ENCODE measurements around the gene PDE8A.

PDE8A gene

DNA sequence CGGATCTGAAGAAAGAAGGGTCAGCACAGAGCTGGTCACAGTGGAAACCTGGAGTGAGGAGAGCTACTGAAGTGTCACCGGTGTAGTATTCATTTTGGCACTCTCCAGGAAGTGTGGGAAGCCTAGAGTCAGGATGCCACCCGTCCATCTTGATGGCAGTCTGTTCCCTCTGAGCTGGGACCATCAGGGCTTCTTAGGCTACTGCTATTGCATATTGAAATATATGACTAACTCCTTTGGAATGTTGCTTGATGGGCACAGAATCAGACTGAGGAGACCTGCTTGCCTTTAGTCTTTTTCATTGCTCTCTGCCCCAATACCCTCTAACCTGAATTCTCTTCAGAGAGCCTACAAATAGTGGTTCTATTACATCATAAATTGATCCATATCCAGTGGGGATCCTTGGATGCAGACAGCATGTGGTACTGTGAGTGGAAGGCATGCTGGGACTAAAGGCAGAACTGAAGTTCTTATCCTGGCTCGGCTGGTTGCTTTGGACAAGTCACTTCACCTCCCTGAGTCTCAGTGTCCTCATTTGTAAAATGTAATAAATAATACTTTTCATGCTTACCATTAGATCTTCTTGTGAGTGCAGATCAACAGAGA lies 143.5 kb downstream of the PDE8A start:
- DNase-seq (ENCODE audit: low read depth in 2 of 2): no peak

DNA sequence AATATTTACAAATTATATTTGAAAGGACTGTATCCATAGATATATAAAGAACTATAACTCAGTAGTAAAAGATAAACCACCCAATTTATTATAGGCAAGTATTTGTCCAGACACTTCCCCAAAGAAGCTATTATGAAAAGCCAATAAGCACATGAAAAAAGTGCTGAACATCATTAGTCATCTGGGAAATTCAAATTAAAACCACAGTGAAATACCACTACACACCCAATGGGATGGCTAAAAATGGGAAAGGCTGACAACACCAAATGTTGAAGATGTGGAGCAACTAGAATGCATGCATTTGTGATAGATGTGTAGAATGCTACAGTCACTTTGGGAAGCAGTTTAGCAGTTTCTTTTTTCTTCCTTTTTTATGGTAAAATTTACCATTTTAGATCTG lies 147.0 kb downstream of the PDE8A start:
- DNase-seq (ENCODE audit: low read depth in 2 of 2): no peak

DNA sequence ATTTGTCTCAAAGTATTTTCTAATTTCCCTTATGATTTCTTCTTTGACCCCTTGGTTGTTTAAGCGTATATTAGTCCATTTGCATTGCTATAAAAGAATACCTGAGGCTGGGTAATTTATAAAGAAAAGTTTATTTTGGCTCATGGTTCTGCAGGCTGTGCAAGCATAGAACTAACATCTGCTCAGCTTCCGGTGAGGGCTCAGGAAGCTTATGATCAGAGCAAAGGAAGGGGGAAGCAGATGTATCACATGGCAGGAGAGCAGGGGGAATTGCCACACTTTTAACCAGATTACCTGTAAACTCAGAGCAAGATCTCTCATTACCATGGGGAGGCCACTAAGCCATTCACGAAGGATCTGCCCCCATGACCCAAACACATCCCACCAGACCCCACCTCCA lies 148.2 kb downstream of the PDE8A start:
- DNase-seq (ENCODE audit: low read depth in 2 of 2): no peak

DNA sequence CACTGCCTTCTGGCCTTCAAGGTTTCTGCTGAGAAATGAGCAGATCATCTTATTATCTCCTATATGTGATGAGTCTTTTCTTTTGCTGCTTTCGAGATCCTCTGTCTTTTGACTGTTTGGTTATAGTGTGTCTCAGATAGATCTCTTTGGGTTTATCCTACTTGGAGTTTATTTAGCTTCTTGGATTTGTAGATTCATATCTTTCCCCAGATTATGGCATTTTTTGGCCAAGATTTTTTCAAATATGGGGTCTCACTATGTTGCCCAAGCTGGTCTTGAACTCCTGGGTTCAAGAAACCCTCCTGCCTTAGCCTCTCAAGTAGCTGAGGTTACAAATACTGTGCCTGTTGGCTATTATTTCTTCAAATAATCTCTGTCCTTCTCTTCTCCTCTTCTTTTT lies 150.3 kb downstream of the PDE8A start:
- DNase-seq (ENCODE audit: low read depth in 2 of 2): no peak

DNA sequence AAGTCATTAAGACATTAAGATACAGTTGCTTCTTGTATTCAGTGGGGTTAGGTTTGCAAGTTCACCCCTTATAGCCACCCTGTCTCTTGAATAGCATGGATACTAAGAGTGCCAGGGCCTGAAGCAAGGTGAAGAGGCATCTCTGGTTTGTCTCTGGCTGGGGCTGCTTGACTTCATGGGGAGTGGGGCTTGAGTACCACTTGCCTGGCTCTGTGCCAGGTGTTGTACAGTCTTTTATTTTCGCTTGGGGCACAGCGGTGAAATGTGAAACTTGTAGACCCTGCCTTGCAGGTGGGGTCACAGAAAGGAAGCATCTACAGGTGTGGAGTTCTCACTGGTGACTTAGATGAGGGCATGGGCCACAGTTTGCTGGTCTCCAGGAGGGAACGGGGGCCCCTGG lies 152.1 kb downstream of the PDE8A start:
- DNase-seq (ENCODE audit: low read depth in 2 of 2): no peak

DNA sequence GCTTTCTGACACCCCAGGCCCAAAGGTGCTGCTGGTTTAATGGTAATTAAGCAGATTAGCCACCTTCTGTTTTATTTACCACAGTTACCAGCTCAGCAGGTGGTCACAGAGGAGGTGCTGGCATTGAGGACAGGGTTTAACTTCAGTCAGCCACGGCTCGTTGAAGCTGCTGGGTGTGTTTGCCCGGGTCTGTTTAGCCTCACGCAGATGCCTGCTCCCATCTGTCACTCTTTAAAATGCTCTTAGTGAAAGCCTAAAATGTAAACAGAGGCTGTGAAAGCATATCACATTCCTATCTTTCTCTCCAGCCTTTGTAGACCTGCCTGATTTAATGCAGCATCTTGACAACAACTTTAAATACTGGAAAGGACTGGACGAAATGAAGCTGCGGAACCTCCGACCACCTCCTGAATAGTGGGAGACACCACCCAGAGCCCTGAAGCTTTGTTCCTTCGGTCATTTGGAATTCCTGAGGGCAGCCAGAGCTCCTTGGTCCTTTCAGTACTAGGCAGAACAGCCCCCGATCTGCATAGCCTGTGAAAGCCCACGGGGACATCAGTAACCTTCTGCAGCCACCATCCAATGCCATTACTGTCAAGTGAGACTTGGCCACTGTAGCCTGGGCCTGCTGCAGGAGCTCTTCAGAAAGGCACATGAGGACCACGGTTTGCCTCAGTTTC lies 156.0 kb downstream of the PDE8A start:
- no peak for DNase-seq (ENCODE audit: low read depth in 2 of 2)

DNA sequence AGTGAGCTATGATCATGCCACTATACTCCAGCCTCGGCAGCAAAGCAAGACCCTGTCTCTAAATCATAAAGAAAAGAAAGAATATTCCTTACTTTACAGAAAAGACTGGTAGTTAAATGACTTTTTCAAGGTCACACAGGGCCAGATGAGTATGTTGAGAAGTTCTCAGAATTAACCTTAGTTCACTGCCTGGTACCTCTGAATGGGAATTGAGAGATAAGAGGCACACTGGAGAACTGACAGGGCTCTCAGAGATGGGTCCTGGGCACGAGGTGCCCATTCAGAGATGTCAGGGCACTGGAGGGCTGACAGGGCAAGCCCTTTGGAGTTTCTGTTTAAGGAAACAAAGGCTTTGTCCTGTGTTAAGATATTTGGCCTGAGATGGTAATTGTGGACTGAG lies 157.7 kb downstream of the PDE8A start:
- DNase-seq (ENCODE audit: low read depth in 2 of 2): no peak

DNA sequence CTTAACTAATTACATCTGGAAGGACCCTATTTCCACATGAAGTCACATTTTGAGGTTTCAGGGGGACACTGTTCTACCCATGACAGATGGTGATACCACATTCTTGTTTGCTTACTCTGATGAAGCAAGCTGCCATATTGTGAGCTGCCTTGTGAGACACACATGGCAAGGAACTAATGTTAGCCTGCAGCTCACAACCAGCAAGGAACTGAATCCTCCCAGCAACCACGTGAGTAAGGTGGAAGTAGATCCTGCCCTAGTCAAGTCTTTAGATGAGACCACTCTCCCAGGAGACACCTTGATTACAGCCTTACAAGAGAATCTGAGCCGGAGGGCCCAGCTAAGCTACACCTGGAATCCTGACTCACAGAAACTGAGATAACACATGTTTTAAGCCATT lies 160.1 kb downstream of the PDE8A start:
- no peak for DNase-seq (ENCODE audit: low read depth in 2 of 2)

DNA sequence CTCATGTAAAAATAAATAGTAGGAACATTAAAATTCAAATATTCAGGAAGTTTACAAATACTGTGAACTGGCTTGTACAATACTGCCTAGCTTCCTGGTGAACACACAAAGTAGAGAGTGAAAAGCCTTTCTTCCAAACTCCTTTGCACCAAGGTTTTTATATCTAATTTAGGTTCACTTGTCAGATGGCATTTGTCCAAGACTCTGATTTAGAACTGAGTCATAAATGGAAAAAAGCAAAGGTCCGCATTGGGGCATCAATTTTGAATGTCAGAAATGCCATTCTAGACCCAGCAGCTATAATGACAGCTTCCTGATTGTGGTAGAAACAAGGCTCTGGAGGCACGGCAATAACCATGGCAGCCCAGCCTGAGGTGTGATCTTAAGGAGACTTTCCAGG lies 160.7 kb downstream of the PDE8A start:
- DNase-seq (ENCODE audit: low read depth in 2 of 2): no peak

DNA sequence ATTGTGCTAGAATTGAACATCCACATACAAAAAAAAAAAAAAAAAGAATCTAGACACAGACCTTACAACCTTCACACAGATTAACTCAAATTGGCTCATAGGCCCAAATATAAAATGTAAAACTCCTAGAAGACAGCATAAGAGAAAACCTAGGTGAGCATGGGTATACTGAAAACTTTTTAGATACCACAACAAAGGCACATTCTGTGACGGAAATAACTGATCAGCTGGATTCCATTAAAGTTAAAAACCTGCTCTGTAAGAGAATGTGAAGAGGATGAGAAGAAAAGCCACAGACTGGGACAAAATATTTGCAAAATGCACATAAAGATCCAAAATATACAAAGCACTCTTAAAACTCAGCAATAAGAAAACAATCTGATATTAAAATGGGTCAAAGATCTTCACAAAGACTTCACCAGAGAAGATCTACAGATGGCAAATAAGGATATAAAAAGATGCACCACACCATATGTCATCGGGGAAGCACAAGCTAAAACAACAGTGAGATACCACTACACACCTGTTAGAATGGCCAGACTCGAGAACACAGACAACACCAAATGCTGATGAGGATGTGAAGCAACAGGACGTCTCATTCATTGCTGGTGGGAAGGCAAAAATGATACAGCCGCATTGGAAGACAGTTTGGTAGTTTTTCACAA lies 167.9 kb downstream of the PDE8A start:
- no peak for DNase-seq (ENCODE audit: low read depth in 2 of 2)

DNA sequence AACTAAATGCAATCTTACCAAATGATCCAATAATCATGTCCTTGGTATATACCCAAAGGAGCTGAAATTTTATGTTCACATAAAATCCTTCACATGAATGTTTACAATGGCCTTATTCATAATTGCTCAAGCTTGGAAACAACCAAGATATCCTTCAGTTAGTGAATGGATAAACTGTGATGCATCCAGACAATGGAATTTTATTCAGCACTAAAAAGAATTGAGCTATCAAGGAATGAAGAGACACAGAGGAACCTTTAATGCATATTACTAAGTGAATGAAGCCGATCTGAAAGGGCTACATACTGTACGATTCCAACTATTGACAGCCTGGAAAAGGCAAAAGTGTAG lies 168.4 kb downstream of the PDE8A start:
- DNase-seq (ENCODE audit: low read depth in 2 of 2): no peak

DNA sequence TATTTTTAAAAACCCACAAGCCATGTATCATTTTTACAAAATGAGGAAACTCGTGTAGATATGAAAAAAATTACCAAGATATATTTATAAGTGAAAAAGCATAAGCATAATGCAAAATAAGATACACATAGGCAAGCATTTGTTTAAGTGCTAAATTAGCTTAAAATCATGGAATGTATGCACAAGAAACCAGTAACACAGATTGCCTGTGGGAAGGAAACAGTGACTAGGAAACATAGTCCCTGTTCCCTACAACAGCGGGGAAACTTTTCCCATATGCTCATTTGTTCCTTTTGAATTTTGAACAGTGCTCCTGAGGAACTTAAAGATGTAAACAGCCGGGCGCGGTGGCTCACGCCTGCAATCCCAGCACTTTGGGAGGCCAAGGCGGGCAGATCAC lies 169.5 kb downstream of the PDE8A start:
- no peak for DNase-seq (ENCODE audit: low read depth in 2 of 2)

DNA sequence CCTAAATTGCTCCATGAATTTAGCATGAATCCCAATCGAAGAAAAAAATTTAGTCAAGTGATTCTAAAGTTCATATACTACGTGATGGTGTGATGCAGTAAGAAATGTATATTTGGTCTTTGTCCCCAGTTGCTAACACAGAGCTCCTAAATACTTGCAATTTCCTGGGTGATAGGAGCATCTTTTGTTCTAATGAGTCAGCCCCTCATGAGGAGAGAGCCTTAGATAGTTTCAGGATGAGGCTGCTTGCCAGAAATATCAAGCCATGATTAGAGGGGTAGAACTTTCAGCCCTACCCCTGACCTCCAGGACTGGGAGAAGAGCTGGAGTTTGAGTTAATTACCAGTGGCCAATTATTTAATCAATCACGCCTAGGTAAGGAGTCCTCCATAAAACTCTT lies 170.2 kb downstream of the PDE8A start:
- DNase-seq (ENCODE audit: low read depth in 2 of 2): no peak

DNA sequence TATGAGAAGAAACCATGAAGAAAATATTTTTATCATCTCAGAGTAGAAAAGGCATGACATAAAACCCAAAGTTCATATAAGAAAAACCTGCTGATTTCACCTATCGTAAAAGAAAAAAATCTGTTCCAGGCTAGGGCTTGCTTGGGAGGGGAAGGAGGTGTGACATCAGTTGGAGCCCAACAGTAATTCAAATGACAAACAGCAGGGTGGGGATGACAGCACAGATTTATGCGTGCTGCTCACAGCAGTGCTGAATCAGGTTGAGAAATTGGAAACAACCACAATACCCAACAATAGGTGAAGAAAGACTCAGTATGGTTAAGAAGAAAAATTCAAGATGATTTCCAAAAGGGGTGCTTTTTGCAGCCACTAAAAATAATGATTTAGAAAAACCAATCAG lies 172.4 kb downstream of the PDE8A start:
- no peak for DNase-seq (ENCODE audit: low read depth in 2 of 2)

DNA sequence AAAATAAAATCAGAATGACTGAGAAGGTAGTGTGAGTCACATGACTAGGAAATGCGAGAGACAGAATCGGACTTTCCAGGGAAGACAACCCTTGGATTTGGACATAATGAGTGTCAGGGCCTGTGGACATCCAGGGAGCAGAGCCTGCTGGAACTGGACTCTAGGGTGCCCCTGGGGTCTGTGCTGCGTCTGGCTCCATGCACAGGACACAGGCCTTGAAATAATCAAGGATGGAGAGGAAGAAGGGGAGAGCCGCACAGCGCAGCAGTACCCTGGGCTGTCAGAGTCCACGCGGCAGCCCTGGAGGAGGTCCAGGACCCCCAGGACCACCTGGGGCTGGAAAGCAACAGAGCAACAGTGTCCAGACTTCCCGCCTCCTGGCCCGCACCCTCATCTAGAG lies 173.7 kb downstream of the PDE8A start:
- DNase-seq (ENCODE audit: low read depth in 2 of 2): no peak

DNA sequence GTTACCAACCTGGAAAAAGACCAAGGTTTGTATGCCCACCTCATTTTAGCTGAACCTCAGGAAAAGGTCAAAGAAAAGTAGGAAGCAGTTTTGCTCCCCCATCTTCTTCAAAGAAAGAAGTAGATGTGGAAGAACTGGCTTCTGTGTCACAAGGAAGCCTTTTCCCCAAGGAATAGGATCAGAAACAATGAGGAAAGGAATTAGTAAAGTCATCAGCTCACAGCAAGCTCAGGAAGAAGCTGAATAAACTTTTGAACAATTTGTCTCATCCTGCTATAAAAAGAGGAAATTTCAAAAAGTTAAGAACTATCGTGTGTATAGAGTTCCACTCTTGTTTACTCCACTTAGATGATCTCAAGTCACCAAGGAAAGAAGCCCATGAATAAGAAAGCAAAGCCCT lies 174.2 kb downstream of the PDE8A start:
- DNase-seq (ENCODE audit: low read depth in 2 of 2): no peak

DNA sequence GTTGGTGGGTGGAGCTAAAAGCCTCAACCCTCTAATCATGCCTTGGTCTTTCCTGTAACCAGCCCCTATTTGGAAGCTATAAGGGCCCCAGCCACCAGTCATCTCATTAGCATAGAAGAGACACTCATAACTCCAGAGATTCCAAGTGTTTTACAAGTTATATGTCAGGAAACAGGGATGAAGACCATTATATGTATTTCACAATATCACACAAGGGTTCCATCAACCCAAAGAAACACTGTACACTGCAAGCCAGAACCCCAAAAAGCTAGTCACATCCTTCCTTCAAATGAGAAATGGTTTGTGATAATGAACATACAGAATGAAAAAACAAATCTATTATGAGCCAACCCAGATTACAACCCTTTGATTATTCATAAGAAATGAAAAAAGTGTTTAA lies 175.7 kb downstream of the PDE8A start:
- no peak for DNase-seq (ENCODE audit: low read depth in 2 of 2)

DNA sequence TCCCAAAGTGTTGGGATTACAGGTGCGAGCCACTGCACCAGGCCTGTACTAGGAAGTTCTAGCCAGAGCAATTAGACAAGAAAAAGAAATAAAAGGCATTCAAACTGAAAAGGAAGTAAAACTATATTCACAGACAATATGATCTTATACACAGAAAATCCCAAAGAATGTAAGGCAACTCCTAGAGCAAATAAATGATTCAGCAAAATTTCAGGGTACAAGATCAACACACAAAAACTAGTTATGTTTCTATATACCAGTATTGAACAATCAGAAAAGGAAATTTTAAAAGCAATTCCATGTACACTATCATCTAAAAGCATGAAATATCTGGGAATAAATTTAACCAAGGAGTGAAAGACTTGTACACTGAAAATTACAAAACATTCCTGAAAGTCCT lies 180.6 kb downstream of the PDE8A start:
- DNase-seq (ENCODE audit: low read depth in 2 of 2): no peak

DNA sequence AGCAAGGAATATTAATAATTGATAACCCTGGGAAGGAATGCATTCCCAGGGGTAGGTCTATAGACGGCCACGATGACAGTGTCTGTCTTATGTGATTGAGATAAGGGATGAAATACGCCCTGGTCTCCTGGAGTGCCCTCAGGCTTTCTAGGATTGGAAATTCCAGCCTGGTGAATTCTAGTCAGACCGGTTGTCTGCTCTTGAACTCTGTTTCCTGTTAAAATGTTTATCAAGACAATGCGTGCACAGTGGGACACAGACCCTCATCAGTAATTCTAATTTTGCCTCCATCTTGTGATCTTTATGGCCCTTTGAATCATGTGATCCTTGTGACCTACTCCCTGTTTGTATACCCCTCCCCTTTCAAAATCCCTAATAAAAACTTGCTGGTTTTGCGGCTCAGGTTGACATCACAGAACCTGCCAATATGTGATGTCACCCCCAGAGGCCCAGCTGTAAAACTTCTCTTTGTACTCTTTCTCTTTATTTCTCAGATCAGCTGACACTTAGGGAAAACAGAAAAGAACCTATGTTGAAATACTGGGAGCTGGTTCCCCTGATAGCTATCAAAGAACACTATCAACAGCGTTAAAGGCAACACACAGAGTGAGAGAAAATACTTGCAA lies 183.3 kb downstream of the PDE8A start:
- no peak for DNase-seq (ENCODE audit: low read depth in 2 of 2)

DNA sequence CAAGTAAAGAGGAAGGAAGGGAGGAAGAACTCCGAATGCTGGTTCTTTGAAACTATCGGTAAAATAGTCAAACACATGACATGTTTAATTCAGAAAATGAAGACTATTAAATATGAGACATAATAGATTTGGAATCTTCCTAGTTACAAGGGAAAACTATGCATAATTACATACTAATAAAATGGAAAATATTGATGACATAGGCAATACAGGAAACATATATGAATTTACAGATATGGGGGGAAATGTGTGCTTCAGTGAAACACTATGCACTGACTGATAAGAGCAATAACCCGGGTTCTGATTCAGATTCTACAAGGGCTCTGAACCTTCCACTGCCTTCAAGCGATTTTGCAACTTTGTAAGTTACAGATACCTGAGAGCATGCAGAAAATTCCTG lies 185.9 kb downstream of the PDE8A start:
- DNase-seq (ENCODE audit: low read depth in 2 of 2): no peak

DNA sequence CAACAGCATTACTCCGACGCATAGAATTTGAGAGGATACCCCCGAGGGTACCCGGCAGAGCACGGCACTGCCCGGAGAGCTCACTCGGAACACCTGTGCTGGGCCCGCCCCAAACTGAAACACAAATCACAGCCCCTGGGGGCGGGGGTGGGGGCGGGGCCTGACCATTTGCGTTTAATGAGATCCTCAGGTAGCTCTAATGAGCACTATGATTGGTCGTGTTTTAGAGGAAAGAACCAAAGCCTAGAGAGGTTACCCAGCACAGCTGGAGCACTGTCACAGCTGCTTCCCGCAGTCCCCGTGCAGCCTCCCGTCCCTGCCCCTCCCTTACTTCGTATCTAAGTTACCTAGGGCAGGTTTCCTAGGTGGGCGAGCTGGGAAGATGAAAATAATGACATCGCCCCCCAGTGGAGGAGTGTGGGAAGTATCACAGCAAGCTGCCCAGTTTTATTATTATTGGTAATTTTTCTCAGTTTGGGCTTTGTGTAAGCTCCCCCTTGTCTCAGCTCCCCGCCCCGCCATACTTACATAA lies 187.1 kb downstream of the PDE8A start:
- DNase-seq (ENCODE audit: low read depth in 2 of 2): peak in 1 of 2 donors; percentile 12

DNA sequence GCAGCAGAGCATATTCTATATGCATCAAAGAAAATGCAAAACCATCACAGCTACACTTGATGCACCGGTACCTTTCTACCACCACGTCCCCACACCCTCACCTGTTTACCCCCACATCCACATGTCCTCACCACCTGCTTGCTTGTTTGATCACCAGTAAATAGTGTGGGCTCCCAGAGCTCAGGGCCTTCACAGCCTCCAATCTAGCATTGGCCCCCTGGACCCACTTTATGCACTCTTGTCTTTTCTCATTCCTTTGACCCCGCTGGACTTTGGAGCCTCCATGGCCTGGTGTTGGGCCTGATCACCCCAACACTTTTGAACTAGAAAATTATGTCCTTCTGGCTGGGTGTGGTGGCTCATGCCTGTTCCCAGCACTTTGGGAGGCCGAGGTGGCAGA lies 190.1 kb downstream of the PDE8A start:
- DNase-seq (ENCODE audit: low read depth in 2 of 2): no peak

Measured in stimulated activated CD8-positive, alpha-beta memory T cell treated with anti-CD3 and anti-CD28 coated beads, Interleukin-7, amount 100 ng/mL, for 1 hour (primary cell).